ENCODE measurements around the gene LDHAL6B.
"Not testable (repeated sequence)": the region's sequence is repeated elsewhere in the genome, so short reads cannot be mapped to it uniquely, and the experiment has no call there.

The LDHAL6B gene

GRCh38 chr15:59160880-59161593 is 45.6 kb upstream of the LDHAL6B start:
- no peaks in the 10 kb centered on the region for H3K9me3 ChIP-seq
- H3K4me1 ChIP-seq = no peaks in the 10 kb centered on the region
- H3K27me3 ChIP-seq = no peaks in the 10 kb centered on the region
- H3K4me3 ChIP-seq (ENCODE audit: low read depth, low read length) = no peak overlapping the region
- DNase-seq = peak; percentile 53
- H3K36me3 ChIP-seq = no peaks in the 10 kb centered on the region
- TF ChIP-seq, protein P1, sequence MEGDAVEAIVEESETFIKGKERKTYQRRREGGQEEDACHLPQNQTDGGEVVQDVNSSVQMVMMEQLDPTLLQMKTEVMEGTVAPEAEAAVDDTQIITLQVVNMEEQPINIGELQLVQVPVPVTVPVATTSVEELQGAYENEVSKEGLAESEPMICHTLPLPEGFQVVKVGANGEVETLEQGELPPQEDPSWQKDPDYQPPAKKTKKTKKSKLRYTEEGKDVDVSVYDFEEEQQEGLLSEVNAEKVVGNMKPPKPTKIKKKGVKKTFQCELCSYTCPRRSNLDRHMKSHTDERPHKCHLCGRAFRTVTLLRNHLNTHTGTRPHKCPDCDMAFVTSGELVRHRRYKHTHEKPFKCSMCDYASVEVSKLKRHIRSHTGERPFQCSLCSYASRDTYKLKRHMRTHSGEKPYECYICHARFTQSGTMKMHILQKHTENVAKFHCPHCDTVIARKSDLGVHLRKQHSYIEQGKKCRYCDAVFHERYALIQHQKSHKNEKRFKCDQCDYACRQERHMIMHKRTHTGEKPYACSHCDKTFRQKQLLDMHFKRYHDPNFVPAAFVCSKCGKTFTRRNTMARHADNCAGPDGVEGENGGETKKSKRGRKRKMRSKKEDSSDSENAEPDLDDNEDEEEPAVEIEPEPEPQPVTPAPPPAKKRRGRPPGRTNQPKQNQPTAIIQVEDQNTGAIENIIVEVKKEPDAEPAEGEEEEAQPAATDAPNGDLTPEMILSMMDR (IDR thresholded peaks at IDR 0.05; ENCODE audit: low read depth, low read length) = peak; percentile 70

GRCh38 chr15:59162080-59162479 is 44.6 kb upstream of the LDHAL6B start:
- not testable (repeated sequence) for DNase-seq; H3K4me1 ChIP-seq; H3K27me3 ChIP-seq; H3K9me3 ChIP-seq; H3K4me3 ChIP-seq (ENCODE audit: low read depth, low read length); H3K36me3 ChIP-seq

- no peak for DNase-seq
- Histone ChIP-seq H3K9me3 (no peaks in the 10 kb centered on the region), H3K36me3 (no peaks in the 10 kb centered on the region), H3K27me3 (no peaks in the 10 kb centered on the region), H3K4me1 (no peaks in the 10 kb centered on the region), H3K4me3 (ENCODE audit: low read depth, low read length) (no peak overlapping the region)
- TF ChIP-seq, protein P1 (IDR thresholded peaks at IDR 0.05; ENCODE audit: low read depth, low read length) = no peak
These were observed 40.9 kb upstream of the LDHAL6B start for GRCh38 chr15:59165726-59166125.

DNA sequence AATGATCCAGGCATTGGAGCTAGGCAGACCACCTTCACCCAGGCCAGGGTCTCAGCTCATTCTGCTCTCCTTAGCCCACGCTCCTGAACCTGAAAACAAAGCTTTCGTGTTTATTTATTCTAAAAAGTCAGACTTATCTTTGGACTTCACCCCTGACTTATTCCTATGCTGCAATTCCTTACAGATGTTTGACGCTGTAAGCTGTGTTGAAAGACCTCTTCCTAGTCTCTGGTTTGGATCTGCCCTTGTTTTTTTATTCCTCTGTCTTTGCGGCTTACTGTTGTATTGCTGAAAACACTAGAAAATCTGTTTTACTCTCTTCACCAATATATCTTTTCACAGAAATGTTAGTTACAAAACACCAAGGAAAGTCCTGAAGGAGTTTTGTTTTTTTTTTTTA is 40.5 kb upstream of the LDHAL6B start:
- Histone ChIP-seq H3K4me1 (no peaks in the 10 kb centered on the region), H3K36me3 (no peaks in the 10 kb centered on the region), H3K27me3 (no peaks in the 10 kb centered on the region), H3K4me3 (ENCODE audit: low read depth, low read length) (no peak overlapping the region), H3K9me3 (no peaks in the 10 kb centered on the region)
- TF ChIP-seq, protein P1 (IDR thresholded peaks at IDR 0.05; ENCODE audit: low read depth, low read length) = no peak
- no peak for DNase-seq

DNA sequence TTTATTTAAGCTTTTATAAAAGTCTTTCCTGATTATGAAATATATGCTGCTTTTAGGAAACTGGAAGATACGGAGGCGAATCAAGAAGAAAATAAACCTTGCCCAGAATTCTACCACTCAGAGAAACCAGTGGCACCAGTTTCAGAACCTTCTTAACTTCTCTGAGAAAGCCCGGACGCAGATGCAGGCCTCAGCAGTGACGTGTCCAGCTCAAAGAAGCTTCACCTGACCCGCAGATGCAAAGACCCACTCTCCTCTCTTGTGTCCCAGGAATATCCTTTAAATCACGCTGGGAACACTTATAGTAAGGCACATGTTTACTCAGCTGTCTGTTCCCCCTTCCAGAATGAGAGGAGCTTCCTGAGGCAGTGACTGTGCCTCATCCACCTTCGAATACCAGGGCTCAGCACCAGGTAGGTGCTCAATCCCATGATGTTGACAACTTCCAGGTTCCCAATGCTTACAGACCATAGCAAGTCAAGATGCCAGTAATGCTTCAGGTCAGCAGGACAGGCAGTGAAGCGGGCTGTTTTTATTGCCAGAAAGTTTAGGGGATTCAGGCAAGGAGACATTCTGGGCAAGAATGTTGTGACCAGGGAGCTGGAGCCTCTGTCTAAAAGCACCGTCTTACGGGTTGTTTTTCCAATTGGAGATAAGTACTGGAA is 39.9 kb upstream of the LDHAL6B start:
- H3K4me1 ChIP-seq = no peaks in the 10 kb centered on the region
- no peak overlapping the region for H3K4me3 ChIP-seq (ENCODE audit: low read depth, low read length)
- no peaks in the 10 kb centered on the region for H3K27me3 ChIP-seq
- DNase-seq = no peak
- no peaks in the 10 kb centered on the region for H3K36me3 ChIP-seq
- H3K9me3 ChIP-seq = no peaks in the 10 kb centered on the region
- TF ChIP-seq, protein P1 (IDR thresholded peaks at IDR 0.05; ENCODE audit: low read depth, low read length) = no peak

DNA sequence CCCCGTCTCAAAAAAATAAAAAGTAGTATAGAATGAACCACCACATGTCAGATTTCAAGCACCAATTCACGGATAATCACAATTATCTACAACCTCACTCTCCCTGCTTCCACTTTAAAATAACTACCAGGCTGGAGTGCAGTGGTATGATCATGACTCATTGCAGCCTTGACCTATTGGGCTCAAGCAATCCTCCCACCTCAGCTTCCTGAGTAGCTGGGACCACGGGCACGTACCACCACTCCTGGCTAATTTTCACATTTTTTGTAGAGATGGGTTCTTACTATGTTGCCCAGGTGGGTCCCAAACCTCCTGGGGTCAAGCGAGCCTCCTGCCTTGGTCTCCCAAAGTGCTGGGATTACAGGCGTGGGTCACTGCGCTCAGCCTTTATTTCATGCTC is 38.1 kb upstream of the LDHAL6B start:
- H3K27me3 ChIP-seq = no peaks in the 10 kb centered on the region
- H3K9me3 ChIP-seq = no peaks in the 10 kb centered on the region
- H3K4me1 ChIP-seq = no peaks in the 10 kb centered on the region
- DNase-seq = no peak
- no peaks in the 10 kb centered on the region for H3K36me3 ChIP-seq
- H3K4me3 ChIP-seq (ENCODE audit: low read depth, low read length) = no peak overlapping the region
- TF ChIP-seq, protein P1 (IDR thresholded peaks at IDR 0.05; ENCODE audit: low read depth, low read length) = no peak

Measured in BE2C (cell line).